Pancreas (tissue), 10 donors: ENCODE results near the gene KIAA1549. TPM values are rescaled to one million over a fixed set of nuclear protein-coding genes. Genes with fewer than 3 reads are reported as not detected.

Experiments used
- ATAC-seq, 4 donors: fragments of 200-7000 bp; cut with Tn5 transposase; one replicate each; pipeline versions ENCODE4 v1.8.0 to v1.9.1; 2020; ENCODE audit warnings: mild to moderate bottlenecking in 4 of 4, moderate library complexity in 4 of 4
- DNase-seq, 6 donors: peaks; one replicate each; pipeline ENCODE4 v3.0.0-alpha.2; 2020
- FAIRE-seq: peaks from 2 replicates; lab custom pipeline; 2012; peaks lifted over from hg19 to GRCh38; lab: Jason Lieb, UNC
- H3K27ac ChIP-seq, 4 donors: fragments of 200-600 bp; sonication (generic); 1 replicate in 3 of 4; 2 replicates in 1 of 4; pipeline versions ENCODE4 v1.5.0 to v1.8.0; 2020
- H3K27me3 ChIP-seq, 4 donors: fragments of 200-600 bp; one replicate each; pipeline ENCODE4 v1.8.0; 2021
- H3K36me3 ChIP-seq, 3 donors: fragments of 200-600 bp; sonication (generic) in 1 of 3; one replicate each; pipeline versions ENCODE4 v1.5.0 to v1.8.0; 2020 to 2021
- H3K4me1 ChIP-seq, 3 donors: fragments of 200-600 bp; one replicate each; pipeline ENCODE4 v1.8.0; 2021
- H3K4me3 ChIP-seq, 4 donors: fragments of 200-600 bp; sonication (generic) in 2 of 4; one replicate each; pipeline versions ENCODE4 v1.5.0 to v1.8.0; 2020 to 2021
- H3K9me3 ChIP-seq, 4 donors: fragments of 200-600 bp; one replicate each; pipeline ENCODE4 v1.8.0; 2021
- CTCF ChIP-seq, 4 donors: fragments of 200-600 bp; sonication (generic) in 3 of 4; IDR thresholded peaks; one replicate each; pipeline versions ENCODE4 v1.5.0 to v1.8.0; 2021; ENCODE audit warnings: antibody characterized with exemption in 4 of 4
- WGBS, 2 donors: extraction: QIAGEN DNeasy Blood & Tissue Kit; methylation state at CpG; one replicate each; pipeline ENCODE4 v1.1.7; 2013; 5-methylcytosine and 5-hydroxymethylcytosine counted together
- intact Hi-C, 3 donors: fragments of 100-400 bp; cut with DNase I; formaldehyde crosslinking; loops; one replicate each; pipeline versions ENCODE4 v1.11.1 to v1.14.2; 2022
- polyA plus RNA-seq, 2 donors: library from polyadenylated mRNA; stranded (reverse); fragments of 200-250 nt; gene quantifications; one replicate each; pipeline ENCODE4 v1.2.3, GENCODE V29; 2013
- total RNA-seq, 6 donors: library from RNA; stranded (reverse); fragmentation: NEBNext Ultra II Directional in 4 of 6; extraction: Animal tissue kit (Norgen Biotek cat#: 25700) in 4 of 6; gene quantifications; one replicate each; pipeline versions ENCODE4 v1.2.1 to v1.2.4, GENCODE V29; 2021 to 2023
- donor health status: healthy with polysubstance abuse.
- donor health status: DM: no; HTN: no; CAD: no; lungs with moderate emphysema.
- donor health status: DM: no; HTN: no; CAD: no.
- donor health status: control.
- donor health status: control.
- donor health status: Bipolar disorder and iron deficiency.
- donor health status: DM: yes; HTN: yes; CAD: no.
- donor health status: DM: no; HTN: no; CAD: no.
- donor health status: DM: no; HTN: no; CAD: no.
- donor health status: DM: yes; HTN: yes; CAD: no.

The KIAA1549 gene
- total and polyA plus RNA-seq, 8 donors, result 1.9 to 8.0 (median 7.0) TPM

GRCh38 chr7:138913783-138914182 lies 67.4 kb downstream of the KIAA1549 start:
- FAIRE-seq (no peak), DNase-seq (no peak), ATAC-seq (no peak)
- Histone ChIP-seq H3K36me3 (peaks cover 0 to 19% (median 0%) of the 10 kb centered on the region in 3 donors), H3K27ac (no peak overlapping the region), H3K9me3 (no peaks in the 10 kb centered on the region), H3K27me3 (no peaks in the 10 kb centered on the region), H3K4me3 (no peak overlapping the region), H3K4me1 (no peaks in the 10 kb centered on the region)
- WGBS, 2 donors, result 75 to 83% methylated on average over 2 of the region's 2 CpGs
- intact Hi-C loops, result no loop called here
- no peak for TF ChIP-seq CTCF (IDR thresholded peaks at IDR 0.05)

GRCh38 chr7:138911007-138911406 lies 70.2 kb downstream of the KIAA1549 start:
- no peaks in the 10 kb centered on the region for H3K4me1 ChIP-seq
- no peak overlapping the region for H3K4me3 ChIP-seq
- DNase-seq (no peak), FAIRE-seq (no peak), ATAC-seq (no peak)
- H3K36me3 ChIP-seq, result no peaks in the 10 kb centered on the region
- intact Hi-C loops, result no loop called here
- H3K9me3 ChIP-seq, result no peaks in the 10 kb centered on the region
- no peaks in the 10 kb centered on the region for H3K27me3 ChIP-seq
- 83 to 85% methylated on average over 6 of the region's 6 CpGs for WGBS, 2 donors
- H3K27ac ChIP-seq, result no peak overlapping the region
- TF ChIP-seq CTCF (IDR thresholded peaks at IDR 0.05), result no peak

GRCh38 chr7:138907850-138908249 lies 73.3 kb downstream of the KIAA1549 start:
- ATAC-seq (no peak), DNase-seq (no peak), FAIRE-seq (no peak)
- H3K27ac ChIP-seq, result no peak overlapping the region
- no peaks in the 10 kb centered on the region for H3K9me3 ChIP-seq
- 75 to 81% methylated on average over 8 of the region's 8 CpGs for WGBS, 2 donors
- no peaks in the 10 kb centered on the region for H3K27me3 ChIP-seq
- H3K4me3 ChIP-seq, result no peak overlapping the region
- intact Hi-C loops, result no loop called here
- no peak for TF ChIP-seq CTCF (IDR thresholded peaks at IDR 0.05)
- H3K36me3 ChIP-seq, result peaks cover 0 to 5% (median 0%) of the 10 kb centered on the region in 3 donors
- no peaks in the 10 kb centered on the region for H3K4me1 ChIP-seq

GRCh38 chr7:138907201-138907847 lies 73.9 kb downstream of the KIAA1549 start:
- FAIRE-seq, result no peak
- no peaks in the 10 kb centered on the region for H3K27me3 ChIP-seq

More at GRCh38 chr7:138907201-138907847, 73.9 kb downstream of the KIAA1549 start:
- DNase-seq (no peak), ATAC-seq (no peak)
- Histone ChIP-seq H3K9me3 (no peaks in the 10 kb centered on the region), H3K27ac (no peak overlapping the region), H3K36me3 (peaks cover 0 to 5% (median 0%) of the 10 kb centered on the region in 3 donors), H3K4me3 (no peak overlapping the region), H3K4me1 (no peaks in the 10 kb centered on the region)
- WGBS, 2 donors, result 83 to 91% methylated on average over 5 of the region's 5 CpGs
- intact Hi-C loops, result no loop called here
- TF ChIP-seq CTCF (IDR thresholded peaks at IDR 0.05), result no peak
